T-helper 2 cell treated with Interferon-gamma antibody and Interleukin-4, amounts not matched to agents 5 μg/mL and 100 μg/mL, for 36 hours (primary cell): ENCODE data around the gene MEI1.

Experiments used
- DNase-seq: peaks from one replicate; pipeline ENCODE4 v3.0.0; 2021; ENCODE audit warnings: low spot score
- H3K27ac Mint-ChIP-seq: one replicate; pipeline ENCODE4 v1.8.0; 2021; ENCODE audit warnings: mild to moderate bottlenecking, mixed read lengths
- H3K27me3 Mint-ChIP-seq: one replicate; pipeline ENCODE4 v1.8.0; 2021; ENCODE audit warnings: low read depth, mixed read lengths
- H3K36me3 Mint-ChIP-seq: one replicate; pipeline ENCODE4 v1.8.0; 2021; ENCODE audit warnings: low read depth, mixed read lengths
- H3K4me1 Mint-ChIP-seq: one replicate; pipeline ENCODE4 v1.8.0; 2021; ENCODE audit warnings: low read depth, mixed read lengths
- H3K4me3 Mint-ChIP-seq: one replicate; pipeline ENCODE4 v1.8.0; 2022; ENCODE audit warnings: mild to moderate bottlenecking, moderate library complexity, mixed read lengths
- H3K9me3 Mint-ChIP-seq: one replicate; pipeline ENCODE4 v1.8.0; 2021; ENCODE audit warnings: mixed read lengths

The MEI1 gene

GRCh38 chr22:41772645-41773044, 73.3 kb downstream of the MEI1 start:
- no peaks in the 10 kb centered on the region for H3K9me3 Mint-ChIP-seq
- H3K27ac Mint-ChIP-seq, result no peak overlapping the region
- no peak overlapping the region for H3K4me3 Mint-ChIP-seq
- no peaks in the 10 kb centered on the region for H3K36me3 Mint-ChIP-seq
- peaks cover 4% of the 10 kb centered on the region for H3K4me1 Mint-ChIP-seq
- H3K27me3 Mint-ChIP-seq, result no peaks in the 10 kb centered on the region
- DNase-seq, result no peak

- H3K36me3 Mint-ChIP-seq, result no peaks in the 10 kb centered on the region
- DNase-seq, result no peak
- H3K4me3 Mint-ChIP-seq, result no peak overlapping the region
- peaks cover 10% of the 10 kb centered on the region for H3K4me1 Mint-ChIP-seq
- no peaks in the 10 kb centered on the region for H3K27me3 Mint-ChIP-seq
- H3K9me3 Mint-ChIP-seq, result no peaks in the 10 kb centered on the region
- no peak overlapping the region for H3K27ac Mint-ChIP-seq
Measured at GRCh38 chr22:41775338-41775737, 76.0 kb downstream of the MEI1 start.

GRCh38 chr22:41775976-41776375, 76.7 kb downstream of the MEI1 start:
- Mint-ChIP-seq H3K4me1 (peaks cover 14% of the 10 kb centered on the region), H3K9me3 (no peaks in the 10 kb centered on the region), H3K4me3 (no peak overlapping the region), H3K36me3 (no peaks in the 10 kb centered on the region), H3K27me3 (no peaks in the 10 kb centered on the region), H3K27ac (no peak overlapping the region)
- no peak for DNase-seq

- no peaks in the 10 kb centered on the region for H3K36me3 Mint-ChIP-seq
- peaks cover 15% of the 10 kb centered on the region for H3K4me1 Mint-ChIP-seq
- H3K27ac Mint-ChIP-seq, result no peak overlapping the region
- DNase-seq, result no peak
- H3K4me3 Mint-ChIP-seq, result no peak overlapping the region
- H3K27me3 Mint-ChIP-seq, result no peaks in the 10 kb centered on the region
- H3K9me3 Mint-ChIP-seq, result no peaks in the 10 kb centered on the region
Measured at GRCh38 chr22:41776381-41776780, 77.1 kb downstream of the MEI1 start.

- H3K27me3 Mint-ChIP-seq, result no peaks in the 10 kb centered on the region
- peaks cover 24% of the 10 kb centered on the region for H3K4me1 Mint-ChIP-seq
- no peaks in the 10 kb centered on the region for H3K36me3 Mint-ChIP-seq
- no peak overlapping the region for H3K27ac Mint-ChIP-seq
- no peak for DNase-seq
- no peaks in the 10 kb centered on the region for H3K9me3 Mint-ChIP-seq
- H3K4me3 Mint-ChIP-seq, result no peak overlapping the region
Measured at GRCh38 chr22:41777749-41778425, 78.6 kb downstream of the MEI1 start.

- H3K27me3 Mint-ChIP-seq, result no peaks in the 10 kb centered on the region
- peak overlapping the region; percentile 97 for H3K27ac Mint-ChIP-seq
- peak overlapping the region; percentile 64 for H3K4me3 Mint-ChIP-seq
- no peak for DNase-seq
- H3K36me3 Mint-ChIP-seq, result peaks cover 4% of the 10 kb centered on the region
- H3K9me3 Mint-ChIP-seq, result no peaks in the 10 kb centered on the region
- H3K4me1 Mint-ChIP-seq, result peaks cover 30% of the 10 kb centered on the region
Measured at GRCh38 chr22:41779929-41780505, 80.7 kb downstream of the MEI1 start.

- Mint-ChIP-seq H3K27me3 (no peaks in the 10 kb centered on the region), H3K36me3 (peaks cover 6% of the 10 kb centered on the region), H3K4me1 (peaks cover 30% of the 10 kb centered on the region), H3K9me3 (no peaks in the 10 kb centered on the region), H3K27ac (peak overlapping the region; percentile 97), H3K4me3 (peak overlapping the region; percentile 90)
- peak; percentile 92 for DNase-seq
Measured at GRCh38 chr22:41780746-41781505, 81.6 kb downstream of the MEI1 start.

GRCh38 chr22:41781507-41781906, 82.2 kb downstream of the MEI1 start:
- no peaks in the 10 kb centered on the region for H3K9me3 Mint-ChIP-seq
- peak overlapping the region; percentile 90 for H3K4me3 Mint-ChIP-seq
- peak overlapping the region; percentile 97 for H3K27ac Mint-ChIP-seq
- H3K4me1 Mint-ChIP-seq, result peaks cover 32% of the 10 kb centered on the region
- DNase-seq, result no peak
- H3K27me3 Mint-ChIP-seq, result no peaks in the 10 kb centered on the region
- peaks cover 8% of the 10 kb centered on the region for H3K36me3 Mint-ChIP-seq

GRCh38 chr22:41782316-41782715, 83.0 kb downstream of the MEI1 start:
- peaks cover 37% of the 10 kb centered on the region for H3K4me1 Mint-ChIP-seq
- H3K27me3 Mint-ChIP-seq, result no peaks in the 10 kb centered on the region

GRCh38 chr22:41782751-41783150, 83.4 kb downstream of the MEI1 start:
- peaks cover 36% of the 10 kb centered on the region for H3K4me1 Mint-ChIP-seq

More at GRCh38 chr22:41782316-41782715, 83.0 kb downstream of the MEI1 start:
- H3K27ac Mint-ChIP-seq, result peak overlapping the region; percentile 97
- H3K36me3 Mint-ChIP-seq, result peaks cover 12% of the 10 kb centered on the region
- H3K4me3 Mint-ChIP-seq, result peak overlapping the region; percentile 90
- H3K9me3 Mint-ChIP-seq, result no peaks in the 10 kb centered on the region
- DNase-seq, result peak; percentile 29

GRCh38 chr22:41787331-41787730, 88.0 kb downstream of the MEI1 start:
- H3K27me3 Mint-ChIP-seq, result no peaks in the 10 kb centered on the region
- no peak overlapping the region for H3K4me3 Mint-ChIP-seq
- H3K27ac Mint-ChIP-seq, result no peak overlapping the region
- H3K4me1 Mint-ChIP-seq, result peaks cover 21% of the 10 kb centered on the region
- DNase-seq, result no peak
- H3K36me3 Mint-ChIP-seq, result peaks cover 31% of the 10 kb centered on the region
- no peaks in the 10 kb centered on the region for H3K9me3 Mint-ChIP-seq

More at GRCh38 chr22:41782751-41783150, 83.4 kb downstream of the MEI1 start:
- Mint-ChIP-seq H3K9me3 (no peaks in the 10 kb centered on the region), H3K36me3 (peaks cover 12% of the 10 kb centered on the region), H3K27me3 (no peaks in the 10 kb centered on the region), H3K27ac (peak overlapping the region; percentile 97), H3K4me3 (peak overlapping the region; percentile 90)
- no peak for DNase-seq

- no peak overlapping the region for H3K27ac Mint-ChIP-seq
- peaks cover 42% of the 10 kb centered on the region for H3K36me3 Mint-ChIP-seq
- H3K4me1 Mint-ChIP-seq, result peaks cover 3% of the 10 kb centered on the region
- H3K9me3 Mint-ChIP-seq, result no peaks in the 10 kb centered on the region
- H3K27me3 Mint-ChIP-seq, result no peaks in the 10 kb centered on the region
- no peak for DNase-seq
- no peak overlapping the region for H3K4me3 Mint-ChIP-seq
Measured at GRCh38 chr22:41793871-41794270, 94.6 kb downstream of the MEI1 start.

GRCh38 chr22:41798736-41799135, 99.4 kb downstream of the MEI1 start:
- peak overlapping the region; percentile 77 for H3K27ac Mint-ChIP-seq
- DNase-seq, result no peak
- peaks cover 21% of the 10 kb centered on the region for H3K36me3 Mint-ChIP-seq
- peaks cover 22% of the 10 kb centered on the region for H3K4me1 Mint-ChIP-seq
- no peak overlapping the region for H3K4me3 Mint-ChIP-seq
- H3K9me3 Mint-ChIP-seq, result no peaks in the 10 kb centered on the region
- H3K27me3 Mint-ChIP-seq, result no peaks in the 10 kb centered on the region
